GM13976 (cell line): ENCODE results near the gene LCP2.

Experiments used
- DNase-seq: peaks from one replicate; pipeline ENCODE4 v3.0.0; 2012; ENCODE audit warnings: low spot score
- in situ Hi-C: fragments of 300-500 bp; cut with MboI; formaldehyde crosslinking; loops from one replicate; pipeline ENCODE4 v1.12.0; 2022; ENCODE audit warnings: low sequenced_read_pairs, mixed read lengths, inconsistent platforms; ENCODE audit not compliant: unreplicated experiment
- TF ChIP-seq, protein P1 (sequence below): IDR thresholded peaks from 2 replicates; pipeline ENCODE4 v1.5.1; 2012; ENCODE audit warnings: borderline replicate concordance, mild to moderate bottlenecking; ENCODE audit not compliant: insufficient read depth; ENCODE audit errors: extremely low read depth, missing control alignments, control extremely low read depth

Gene LCP2

DNA sequence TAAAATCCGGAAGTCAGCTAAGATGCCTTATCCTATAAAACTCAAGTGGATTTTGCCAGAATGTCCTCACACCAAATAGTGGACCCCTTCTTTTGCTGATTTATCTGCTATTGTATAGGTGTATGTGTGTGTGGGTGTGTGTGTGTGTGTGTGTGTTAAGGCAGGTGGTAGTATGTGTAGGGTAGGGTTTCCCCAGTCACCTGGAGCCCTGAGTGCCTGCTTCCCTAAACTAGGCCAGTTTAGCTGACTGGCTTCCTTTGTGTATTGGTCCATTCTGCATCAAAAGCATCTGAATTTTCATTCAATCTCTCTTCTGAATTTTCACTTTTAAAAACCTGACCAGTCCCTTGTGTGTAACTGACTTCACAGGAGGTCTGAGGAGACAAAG, 42.2 kb upstream of the LCP2 start:
- TF ChIP-seq, protein P1, sequence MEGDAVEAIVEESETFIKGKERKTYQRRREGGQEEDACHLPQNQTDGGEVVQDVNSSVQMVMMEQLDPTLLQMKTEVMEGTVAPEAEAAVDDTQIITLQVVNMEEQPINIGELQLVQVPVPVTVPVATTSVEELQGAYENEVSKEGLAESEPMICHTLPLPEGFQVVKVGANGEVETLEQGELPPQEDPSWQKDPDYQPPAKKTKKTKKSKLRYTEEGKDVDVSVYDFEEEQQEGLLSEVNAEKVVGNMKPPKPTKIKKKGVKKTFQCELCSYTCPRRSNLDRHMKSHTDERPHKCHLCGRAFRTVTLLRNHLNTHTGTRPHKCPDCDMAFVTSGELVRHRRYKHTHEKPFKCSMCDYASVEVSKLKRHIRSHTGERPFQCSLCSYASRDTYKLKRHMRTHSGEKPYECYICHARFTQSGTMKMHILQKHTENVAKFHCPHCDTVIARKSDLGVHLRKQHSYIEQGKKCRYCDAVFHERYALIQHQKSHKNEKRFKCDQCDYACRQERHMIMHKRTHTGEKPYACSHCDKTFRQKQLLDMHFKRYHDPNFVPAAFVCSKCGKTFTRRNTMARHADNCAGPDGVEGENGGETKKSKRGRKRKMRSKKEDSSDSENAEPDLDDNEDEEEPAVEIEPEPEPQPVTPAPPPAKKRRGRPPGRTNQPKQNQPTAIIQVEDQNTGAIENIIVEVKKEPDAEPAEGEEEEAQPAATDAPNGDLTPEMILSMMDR: no peak
- no peak for DNase-seq
- in situ Hi-C loops: loop anchor here (5.0 kb wide), 1 partner anchor 72 kb away; no protein-coding TSS in a partner anchor

DNA sequence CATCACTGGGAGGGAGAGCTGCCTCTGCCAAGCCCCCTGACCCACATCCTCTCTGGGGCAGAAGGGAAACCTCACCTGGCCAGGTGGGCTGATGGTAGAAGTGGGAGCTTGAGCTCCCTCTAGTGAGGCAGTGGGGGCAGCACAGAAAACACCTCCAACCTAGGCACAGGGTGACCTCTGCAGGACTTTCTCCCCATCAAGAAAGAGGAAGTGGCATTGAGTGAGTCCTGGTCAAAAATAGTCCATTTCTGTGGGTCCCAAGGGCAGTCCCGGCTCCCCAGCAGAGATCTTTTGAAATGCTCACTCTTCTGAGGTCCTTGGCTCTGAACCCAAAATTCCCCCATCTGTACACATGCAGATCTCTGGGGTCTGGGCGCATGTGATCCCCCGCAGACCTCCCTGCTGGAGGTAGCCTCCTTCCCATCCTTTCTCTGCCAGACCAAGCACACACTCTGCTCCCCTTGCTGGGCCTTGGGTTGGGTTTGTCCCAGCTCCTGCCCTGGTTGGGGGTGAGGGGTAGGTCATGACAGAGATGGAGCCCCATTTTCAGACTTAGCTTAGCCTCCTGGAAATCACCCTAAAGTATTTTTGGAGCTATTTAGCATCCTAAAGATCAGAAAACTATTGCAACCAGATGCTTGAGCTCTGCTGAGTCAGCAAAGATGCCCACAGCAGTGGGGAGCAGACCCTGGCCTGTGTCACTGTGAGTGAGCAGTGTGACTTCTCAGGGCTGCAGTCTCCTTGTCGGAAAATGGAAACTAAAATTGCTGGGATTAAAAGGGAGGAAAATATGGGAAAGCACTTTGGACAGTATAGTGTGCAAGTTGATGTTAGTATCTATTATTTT, 41.6 kb upstream of the LCP2 start:
- in situ Hi-C loops: loop anchor here (5.0 kb wide), 1 partner anchor 72 kb away; no protein-coding TSS in a partner anchor
- TF ChIP-seq, protein P1: peak; percentile 88
- DNase-seq: peak; percentile 77

DNA sequence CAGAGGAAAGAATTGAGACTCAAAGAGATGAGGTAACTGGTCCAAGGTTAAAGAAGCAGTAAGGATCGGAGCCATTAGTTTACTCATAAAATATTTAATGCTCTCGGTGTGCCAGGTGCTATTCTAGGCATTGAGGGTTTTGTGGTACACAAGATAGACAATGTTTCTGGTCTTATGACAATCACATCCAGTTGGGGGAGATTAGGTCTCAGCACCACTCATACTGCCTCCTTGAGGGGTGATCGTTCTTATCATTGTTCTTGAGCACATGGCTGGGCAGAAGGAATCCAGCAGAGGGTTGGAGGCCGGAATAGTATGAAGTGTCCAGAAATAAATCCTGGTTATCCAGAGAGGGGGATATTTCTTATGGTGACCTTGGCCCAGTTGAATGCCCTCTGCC, 40.7 kb upstream of the LCP2 start:
- in situ Hi-C loops: loop anchor here (5.0 kb wide), 1 partner anchor 71 kb away; no protein-coding TSS in a partner anchor
- TF ChIP-seq, protein P1: no peak

DNA sequence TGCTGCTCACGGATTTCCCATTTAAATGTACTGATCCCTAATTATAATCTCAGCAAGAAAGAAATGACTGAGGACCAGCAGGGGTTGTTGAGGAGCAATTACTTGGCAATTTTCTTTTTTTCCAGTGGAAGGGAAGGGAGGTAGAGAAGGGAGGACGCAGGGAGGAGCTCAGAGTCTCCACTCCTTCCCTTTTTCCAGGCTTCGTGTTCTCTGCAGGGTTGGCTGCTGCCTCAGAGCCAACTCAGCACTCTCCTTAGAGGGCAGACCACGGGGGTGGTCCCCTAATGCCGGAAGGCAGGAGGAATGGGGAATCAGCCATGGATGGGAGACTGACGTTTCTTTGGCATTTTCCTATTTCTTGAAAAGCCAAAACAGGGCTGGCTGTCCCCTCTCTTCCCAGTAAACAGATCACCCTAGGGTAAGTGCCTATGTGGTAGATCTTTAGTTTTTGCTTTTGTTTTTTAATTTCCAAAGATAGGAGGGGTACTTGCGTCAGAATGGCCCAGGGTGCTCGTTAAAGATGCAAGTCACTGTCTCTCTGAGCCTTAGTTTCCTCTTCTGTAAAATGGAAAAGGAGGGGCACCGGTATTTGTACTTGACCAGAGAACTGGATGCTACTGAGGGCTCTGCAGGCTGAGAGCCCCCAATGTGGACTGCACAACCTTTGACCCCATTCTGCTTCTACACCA, 39.6 kb upstream of the LCP2 start:
- TF ChIP-seq, protein P1: no peak
- in situ Hi-C loops: loop anchor here (5.0 kb wide), 1 partner anchor 70 kb away; no protein-coding TSS in a partner anchor
- no peak for DNase-seq

More for the DNA sequence above, 40.7 kb upstream of the LCP2 start:
- DNase-seq: no peak

DNA sequence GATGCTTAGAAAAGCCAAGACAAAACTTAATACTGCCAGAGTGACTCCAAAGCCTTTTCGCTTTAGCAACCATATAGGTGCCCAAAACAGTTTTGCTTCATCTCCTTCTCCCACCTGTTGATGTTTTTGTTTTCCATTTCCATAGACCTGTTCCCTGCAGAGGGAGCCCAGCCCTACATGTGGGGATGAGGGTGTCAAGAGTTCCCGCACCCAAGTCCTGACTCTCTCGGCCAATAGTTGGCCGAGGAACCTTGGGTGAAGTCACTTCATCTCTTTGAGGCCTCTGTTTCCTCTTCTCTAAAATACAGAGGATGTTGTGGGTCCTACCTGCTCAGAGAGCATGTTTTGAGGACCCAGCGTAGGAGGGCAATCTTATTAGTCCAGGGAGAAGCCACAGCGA, 38.5 kb upstream of the LCP2 start:
- in situ Hi-C loops: loop anchor here (5.0 kb wide), 1 partner anchor 69 kb away; no protein-coding TSS in a partner anchor
- TF ChIP-seq, protein P1: no peak
- no peak for DNase-seq

DNA sequence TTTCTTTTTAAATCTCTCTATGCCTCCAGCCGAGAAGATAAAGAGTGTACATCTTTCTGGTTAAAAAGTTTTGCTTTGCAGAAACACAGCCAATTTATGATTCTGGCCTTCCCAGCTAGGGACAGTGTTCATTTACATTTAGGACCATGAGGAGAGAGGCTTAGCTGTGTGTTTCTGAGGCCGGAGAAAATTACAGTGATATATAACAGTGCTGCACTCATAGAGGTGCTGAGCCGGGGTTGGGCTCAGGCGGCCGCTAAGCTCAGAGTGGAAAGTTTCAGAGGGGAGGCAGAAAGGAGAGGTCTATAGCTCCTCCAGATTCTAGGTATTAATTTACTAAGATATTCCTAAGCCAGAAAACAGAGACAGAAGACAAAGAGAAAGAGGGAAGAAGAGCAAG, 37.0 kb upstream of the LCP2 start:
- in situ Hi-C loops: loop anchor here (5.0 kb wide), 1 partner anchor 67 kb away; no protein-coding TSS in a partner anchor
- no peak for DNase-seq
- TF ChIP-seq, protein P1: no peak
